NB4 (cell line): ENCODE results near the gene KIRREL2.

Source experiments
- MYC ChIP-seq: IDR thresholded peaks from 2 replicates; pipeline ENCODE4 v1.6.1; 2011; ENCODE audit warnings: low read depth, low read length
- POLR2A ChIP-seq: IDR thresholded peaks from 2 replicates; pipeline ENCODE4 v1.6.1; 2011; ENCODE audit warnings: mild to moderate bottlenecking; ENCODE audit not compliant: insufficient read length; ENCODE audit errors: extremely low read depth
- TF ChIP-seq, protein P1 (sequence below): IDR thresholded peaks from one replicate; pipeline ENCODE4 v1.5.1; 2012; ENCODE audit warnings: low read depth, low read length

- TF ChIP-seq, protein P1, sequence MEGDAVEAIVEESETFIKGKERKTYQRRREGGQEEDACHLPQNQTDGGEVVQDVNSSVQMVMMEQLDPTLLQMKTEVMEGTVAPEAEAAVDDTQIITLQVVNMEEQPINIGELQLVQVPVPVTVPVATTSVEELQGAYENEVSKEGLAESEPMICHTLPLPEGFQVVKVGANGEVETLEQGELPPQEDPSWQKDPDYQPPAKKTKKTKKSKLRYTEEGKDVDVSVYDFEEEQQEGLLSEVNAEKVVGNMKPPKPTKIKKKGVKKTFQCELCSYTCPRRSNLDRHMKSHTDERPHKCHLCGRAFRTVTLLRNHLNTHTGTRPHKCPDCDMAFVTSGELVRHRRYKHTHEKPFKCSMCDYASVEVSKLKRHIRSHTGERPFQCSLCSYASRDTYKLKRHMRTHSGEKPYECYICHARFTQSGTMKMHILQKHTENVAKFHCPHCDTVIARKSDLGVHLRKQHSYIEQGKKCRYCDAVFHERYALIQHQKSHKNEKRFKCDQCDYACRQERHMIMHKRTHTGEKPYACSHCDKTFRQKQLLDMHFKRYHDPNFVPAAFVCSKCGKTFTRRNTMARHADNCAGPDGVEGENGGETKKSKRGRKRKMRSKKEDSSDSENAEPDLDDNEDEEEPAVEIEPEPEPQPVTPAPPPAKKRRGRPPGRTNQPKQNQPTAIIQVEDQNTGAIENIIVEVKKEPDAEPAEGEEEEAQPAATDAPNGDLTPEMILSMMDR: no peak
- TF ChIP-seq POLR2A (no peak), MYC (no peak)
Observed at GRCh38 chr19:35841961-35842595, 14.6 kb upstream of the KIRREL2 start.
